H1 (cell line): ENCODE data around the gene CAPN10. TPM values are rescaled to one million over a fixed set of nuclear protein-coding genes. Genes with fewer than 3 reads are reported as not detected.

ENCODE experiments used
- CTCF ChIA-PET: fragments of 300-600 bp; sonication (Branson Sonifier 250); formaldehyde crosslinking; loops from one replicate; lab custom pipeline; 2021; ENCODE audit not compliant: partially characterized antibody; lab: Charles Lee
- POLR2A ChIA-PET: fragments of 300-600 bp; sonication (Branson Sonifier 250); formaldehyde crosslinking; loops from one replicate; lab custom pipeline; 2021; ENCODE audit warnings: inconsistent platforms; ENCODE audit not compliant: partially characterized antibody; lab: Charles Lee
- DNase-seq, 2 experiments: peaks; one replicate each; pipeline versions ENCODE4 v3.0.0 to v3.0.0-alpha.2; 2010 to 2022; ENCODE audit warnings: low spot score in 2 of 2, low read depth in 1 of 2, mixed read lengths in 1 of 2
- FAIRE-seq: peaks from 2 replicates; lab custom pipeline; 2011; peaks lifted over from hg19 to GRCh38; lab: Jason Lieb, UNC
- H2AFZ ChIP-seq: 2 replicates; pipeline ENCODE4 v1.8.1; 2012; ENCODE audit warnings: low read length, inconsistent platforms
- H2AK5ac ChIP-seq: 2 replicates; pipeline ENCODE4 v1.6.1; 2013; ENCODE audit warnings: low read depth, low read length
- H2BK120ac ChIP-seq: replicated peaks from 2 replicates; pipeline ENCODE3; 2013; ENCODE audit warnings: low read depth, low read length, inconsistent platforms
- H2BK12ac ChIP-seq: 2 replicates; pipeline ENCODE4 v1.6.1; 2013; ENCODE audit warnings: low read depth, low read length
- H2BK15ac ChIP-seq: 2 replicates; pipeline ENCODE4 v1.6.1; 2013; ENCODE audit warnings: low read length
- H2BK20ac ChIP-seq: 2 replicates; pipeline ENCODE4 v1.6.1; 2013; ENCODE audit warnings: low read length
- H2BK5ac ChIP-seq: 2 replicates; pipeline ENCODE4 v1.6.1; 2013; ENCODE audit warnings: low read depth, low read length
- H3K14ac ChIP-seq: 2 replicates; pipeline ENCODE4 v1.6.1; 2013; ENCODE audit warnings: inconsistent platforms; ENCODE audit not compliant: insufficient read length
- H3K18ac ChIP-seq: 2 replicates; pipeline ENCODE4 v1.6.1; 2013; ENCODE audit warnings: low read length; ENCODE audit errors: extremely low read depth
- H3K23ac ChIP-seq: 2 replicates; pipeline ENCODE4 v1.6.1; 2013; ENCODE audit warnings: inconsistent platforms; ENCODE audit not compliant: insufficient read length
- H3K23me2 ChIP-seq: 2 replicates; pipeline ENCODE4 v1.6.1; 2013; ENCODE audit warnings: low read depth, low read length
- H3K27ac ChIP-seq: 2 replicates; pipeline ENCODE4 v1.6.1; 2011; ENCODE audit warnings: low read depth, low read length, inconsistent platforms
- H3K27me3 ChIP-seq, 4 experiments: replicated peaks in 1 of 4; 1 replicate in 1 of 4; 2 replicates in 3 of 4; pipeline versions ENCODE4 v1.6.1 to v1.8.1; 2011 to 2013; ENCODE audit warnings: low read length in 3 of 4, mild to moderate bottlenecking in 3 of 4, inconsistent platforms in 2 of 4, mixed read lengths in 2 of 4, moderate library complexity in 1 of 4; ENCODE audit not compliant: control insufficient read depth in 3 of 4, insufficient read depth in 3 of 4; ENCODE audit errors: extremely low read depth in 1 of 4
- H3K36me3 ChIP-seq, 4 experiments: 2 replicates each; pipeline versions ENCODE4 v1.6.1 to v1.8.1; 2011 to 2013; ENCODE audit warnings: mild to moderate bottlenecking in 4 of 4, low read length in 3 of 4, moderate library complexity in 2 of 4, control low read depth in 1 of 4, inconsistent platforms in 1 of 4; ENCODE audit not compliant: insufficient read depth in 4 of 4, control insufficient read depth in 2 of 4
- H3K4ac ChIP-seq: replicated peaks from 2 replicates; pipeline ENCODE3; 2013; ENCODE audit warnings: low read length, low read depth, mixed read lengths, inconsistent platforms; ENCODE audit not compliant: insufficient read length
- H3K4me1 ChIP-seq, 4 experiments: replicated peaks in 1 of 4; 1 replicate in 1 of 4; 2 replicates in 3 of 4; pipeline versions ENCODE4 v1.6.1 to v1.8.1; 2011 to 2013; ENCODE audit warnings: low read length in 3 of 4, inconsistent platforms in 2 of 4, mixed read lengths in 1 of 4; ENCODE audit not compliant: insufficient read depth in 4 of 4, control insufficient read depth in 3 of 4
- H3K4me2 ChIP-seq, 2 experiments: 2 replicates each; pipeline versions ENCODE4 v1.6.1 to v1.8.1; 2011 to 2013; ENCODE audit warnings: low read depth in 2 of 2, low read length in 2 of 2, control low read depth in 1 of 2, inconsistent platforms in 1 of 2, mild to moderate bottlenecking in 1 of 2; ENCODE audit not compliant: insufficient read depth in 1 of 2
- H3K4me3 ChIP-seq, 4 experiments: fragments of 200-600, 300-600 bp in 1 of 4; sonication (generic), shearing (Covaris generic), sonication (Bioruptor Twin) in 1 of 4; 2 replicates each; pipeline versions ENCODE4 v1.5.1 to v1.8.1; 2011 to 2016; ENCODE audit warnings: low read length in 4 of 4, low read depth in 3 of 4, control low read depth in 2 of 4, inconsistent platforms in 2 of 4, mild to moderate bottlenecking in 2 of 4, mixed read lengths in 1 of 4, moderate library complexity in 1 of 4; ENCODE audit not compliant: insufficient read depth in 2 of 4; ENCODE audit errors: extremely low read depth in 1 of 4
- H3K56ac ChIP-seq: replicated peaks from 2 replicates; pipeline ENCODE3; 2013; ENCODE audit warnings: low read depth, mild to moderate bottlenecking, mixed read lengths, low read length, inconsistent platforms; ENCODE audit not compliant: insufficient read length
- H3K79me1 ChIP-seq: 2 replicates; pipeline ENCODE4 v1.6.1; 2013; ENCODE audit warnings: low read depth, low read length, control low read depth
- H3K79me2 ChIP-seq, 2 experiments: 2 replicates each; pipeline versions ENCODE4 v1.6.1 to v1.8.1; 2012 to 2013; ENCODE audit warnings: low read length in 2 of 2, mild to moderate bottlenecking in 2 of 2, inconsistent platforms in 1 of 2; ENCODE audit not compliant: insufficient read depth in 2 of 2, control insufficient read depth in 1 of 2
- H3K9ac ChIP-seq, 4 experiments: replicated peaks in 1 of 4; 1 replicate in 1 of 4; 2 replicates in 3 of 4; pipeline versions ENCODE4 v1.6.1 to v1.8.1; 2011 to 2013; ENCODE audit warnings: low read depth in 3 of 4, low read length in 3 of 4, control low read depth in 2 of 4, mild to moderate bottlenecking in 2 of 4, moderate library complexity in 2 of 4, inconsistent platforms in 1 of 4; ENCODE audit errors: extremely low read depth in 1 of 4
- H3K9me3 ChIP-seq, 2 experiments: 2 replicates each; pipeline versions ENCODE4 v1.6.1 to v1.8.1; 2012 to 2013; ENCODE audit warnings: mild to moderate bottlenecking in 2 of 2, moderate library complexity in 2 of 2, control low read depth in 1 of 2, inconsistent platforms in 1 of 2, low read depth in 1 of 2, low read length in 1 of 2, mixed read lengths in 1 of 2; ENCODE audit not compliant: insufficient read depth in 2 of 2
- H4K20me1 ChIP-seq, 2 experiments: replicated peaks in 1 of 2; 2 replicates each; pipeline versions ENCODE3 to v1.8.1; 2011 to 2013; ENCODE audit warnings: inconsistent platforms in 2 of 2, low read length in 2 of 2, mild to moderate bottlenecking in 1 of 2; ENCODE audit not compliant: insufficient read depth in 2 of 2, control insufficient read depth in 1 of 2
- H4K5ac ChIP-seq: 2 replicates; pipeline ENCODE4 v1.6.1; 2013; ENCODE audit warnings: low read length, low read depth, mixed read lengths, inconsistent platforms; ENCODE audit not compliant: insufficient read length
- H4K8ac ChIP-seq: 2 replicates; pipeline ENCODE4 v1.8.0; 2013; ENCODE audit warnings: mild to moderate bottlenecking, moderate library complexity, low read length, inconsistent platforms; ENCODE audit not compliant: insufficient read depth; ENCODE audit errors: extremely low read depth
- H4K91ac ChIP-seq: replicated peaks from 2 replicates; pipeline ENCODE3; 2013; ENCODE audit warnings: low read length, mixed read lengths, inconsistent platforms; ENCODE audit not compliant: insufficient read length
- CEBPB ChIP-seq: IDR thresholded peaks from 2 replicates; pipeline ENCODE4 v1.6.1; 2012; ENCODE audit warnings: low read depth, low read length
- EGR1 ChIP-seq: IDR thresholded peaks from 2 replicates; pipeline ENCODE4 v1.6.1; 2011; ENCODE audit warnings: low read depth, low read length, borderline replicate concordance
- GABPA ChIP-seq: IDR thresholded peaks from 2 replicates; pipeline ENCODE4 v1.6.1; 2011; ENCODE audit warnings: mild to moderate bottlenecking, low read length, moderate library complexity, borderline replicate concordance; ENCODE audit not compliant: insufficient read depth
- GTF2F1 ChIP-seq: IDR thresholded peaks from 2 replicates; pipeline ENCODE4 v1.6.1; 2012; ENCODE audit warnings: low read depth, low read length, improper control_type of control experiment, borderline replicate concordance
- MAFK ChIP-seq: IDR thresholded peaks from 2 replicates; pipeline ENCODE4 v1.6.1; 2012; ENCODE audit warnings: low read depth, mild to moderate bottlenecking, improper control_type of control experiment, low read length
- WGBS, 2 experiments: shearing (Covaris generic) in 1 of 2; methylation state at CpG; one replicate each; pipeline versions ENCODE4 v1.1.6 to v1.1.7; 2013 to 2015; ENCODE audit warnings: low lambda C conversion rate in 2 of 2, mixed read lengths in 2 of 2, inconsistent platforms in 1 of 2, low coverage in 1 of 2, missing lambda C conversion rate in 1 of 2; ENCODE audit not compliant: insufficient replicate concordance in 2 of 2, insufficient coverage in 1 of 2, insufficient read length in 1 of 2; ENCODE audit errors: extremely low coverage in 1 of 2, missing lambda C conversion rate in 1 of 2; 5-methylcytosine and 5-hydroxymethylcytosine counted together
- polyA plus RNA-seq, 7 experiments: library from polyadenylated mRNA; depleted of rRNA in 3 of 7; stranded (reverse) in 5 of 7; unstranded in 2 of 7; fragments of >200 nt in 5 of 7; fragments of 200-250 nt in 2 of 7; gene quantifications; 1 replicate in 5 of 7; 2 replicates in 1 of 7; 4 replicates in 1 of 7; pipeline versions ENCODE4 v1.2.1 to v1.2.3, GENCODE V29; 2011 to 2013; ENCODE audit warnings: missing spikeins in 2 of 7, mixed read lengths in 2 of 7
- total RNA-seq: library from RNA; stranded (reverse); fragmentation: NEBNext Ultra II Directional; extraction: Animal tissue kit (Norgen Biotek cat#: 25700); gene quantifications from 2 replicates; pipeline ENCODE4 v1.2.1, GENCODE V29; 2021

CAPN10 gene
- total and polyA plus RNA-seq, 2 of the 8 experiments (the other 6 are each of a cell fraction or from before 2014, with no cell fraction given), result 30.7 to 39.8 TPM

- Histone ChIP-seq H3K27ac (no peak overlapping the region), H4K5ac (no peak overlapping the region), H3K9ac (no peak overlapping the region), H4K91ac (no peak overlapping the region), H3K9me3 (peaks cover 35 to 36% of the 10 kb centered on the region in 2 experiments), H2BK20ac (no peak overlapping the region), H3K36me3 (no peaks in the 10 kb centered on the region), H3K4ac (no peak overlapping the region), H4K20me1 (no peaks in the 10 kb centered on the region), H3K27me3 (no peaks in the 10 kb centered on the region), H3K79me2 (no peaks in the 10 kb centered on the region), H3K56ac (no peak overlapping the region), H3K18ac (no peak overlapping the region), H2BK5ac (no peak overlapping the region), H3K23ac (no peak overlapping the region), H2BK15ac (no peak overlapping the region), H2AFZ (no peak overlapping the region), H3K4me1 (peaks cover 0 to 3% (median 0%) of the 10 kb centered on the region in 4 experiments; a peak in 1 of 7 replicates), H3K14ac (no peak overlapping the region), H2BK12ac (no peak overlapping the region), H3K4me3 (no peak overlapping the region), H3K79me1 (no peaks in the 10 kb centered on the region), H3K23me2 (peaks cover 3% of the 10 kb centered on the region; the same call in 1 of the 2 replicates), H2AK5ac (no peak overlapping the region), H2BK120ac (no peak overlapping the region), H4K8ac (no peak overlapping the region), H3K4me2 (no peak overlapping the region)
- POLR2A ChIA-PET, result no interaction called here
- no peak for FAIRE-seq
- TF ChIP-seq GABPA (no peak), GTF2F1 (no peak), EGR1 (no peak), MAFK (no peak), CEBPB (no peak)
- no peak for DNase-seq
- CTCF ChIA-PET, result interaction anchor here (1.0 kb wide), 1 partner anchor 15 kb away, joined by 3 read pairs; no protein-coding TSS in a partner anchor
- WGBS, 2 experiments, result 95% methylated on average over 6 of the region's 6 CpGs; no CpG with 5 or more reads in 1 of the 2 experiments
Observed at GRCh38 chr2:240618776-240619175, 32.2 kb downstream of the CAPN10 start.
